ENCODE data around the gene NEBL.

The NEBL gene

DNA sequence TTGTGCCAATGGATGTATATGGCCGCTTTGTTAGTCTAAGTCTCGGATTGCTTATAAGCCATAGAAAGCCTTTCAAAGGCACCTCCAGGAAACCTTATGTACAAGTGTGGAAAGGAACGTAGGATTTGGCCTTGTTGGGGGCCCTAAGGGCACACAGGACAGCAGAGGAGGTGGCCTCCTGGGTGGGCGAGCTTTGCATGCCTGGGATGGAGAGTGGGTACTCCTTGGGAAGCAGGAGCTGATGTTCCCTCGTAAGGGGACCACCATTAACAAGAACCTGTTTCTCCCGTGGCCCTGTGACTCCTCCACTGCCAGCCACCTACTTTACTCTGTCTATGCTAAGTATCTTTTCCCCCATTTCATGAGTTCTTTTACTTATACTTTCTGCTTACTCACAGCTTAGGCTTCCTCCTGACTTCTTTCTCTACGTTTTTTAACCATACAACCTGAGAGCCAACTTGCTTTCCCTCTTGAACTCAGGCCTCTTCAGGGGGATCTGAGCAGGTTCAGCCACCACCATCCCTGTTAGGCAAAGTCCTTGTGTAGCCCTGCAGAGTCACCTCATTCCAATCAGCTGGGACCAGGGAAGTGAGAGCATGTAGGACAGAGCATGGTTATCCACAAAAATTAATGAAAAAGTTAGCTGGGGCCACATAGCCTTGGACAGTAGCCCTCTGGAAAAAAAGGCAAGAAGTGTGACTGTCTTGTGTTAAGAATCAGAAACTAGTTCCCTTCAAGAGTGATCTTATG, 118.9 kb downstream of the NEBL start:
- DNase-seq (ENCODE audit: low read depth): no peak

DNA sequence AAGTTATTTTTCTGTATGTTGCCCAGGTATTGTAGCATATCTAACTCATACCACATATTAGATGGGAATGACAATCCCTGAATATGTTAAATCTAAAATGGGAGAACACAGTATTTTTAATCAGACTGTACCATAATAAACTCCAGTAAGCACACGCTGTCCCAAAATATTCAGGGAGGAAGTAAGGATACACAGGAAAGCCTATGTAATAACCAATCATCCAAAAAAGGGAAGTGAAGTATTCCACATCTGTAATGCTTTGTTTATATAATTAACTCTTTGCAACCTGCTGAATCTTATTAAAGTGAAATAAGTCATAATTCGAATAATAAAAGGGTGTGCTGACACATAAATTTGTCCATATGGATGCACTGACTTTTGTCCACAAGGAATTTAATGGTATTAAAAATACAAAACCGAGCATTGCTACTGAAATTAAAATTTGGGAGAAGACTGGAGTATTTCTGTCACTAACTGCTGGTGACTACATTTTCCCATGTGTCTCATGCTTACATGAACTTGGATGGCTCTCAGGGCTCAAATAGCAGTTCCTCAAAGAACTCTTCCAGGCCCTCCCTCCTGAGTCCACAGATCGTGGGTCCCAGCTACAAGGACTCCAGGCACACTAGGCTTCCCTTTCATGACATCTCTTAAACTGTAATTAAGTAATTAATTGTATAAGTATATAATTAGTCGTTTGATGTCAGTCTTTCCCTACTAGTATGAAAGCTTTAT, 120.6 kb downstream of the NEBL start:
- no peak for DNase-seq (ENCODE audit: low read depth)

DNA sequence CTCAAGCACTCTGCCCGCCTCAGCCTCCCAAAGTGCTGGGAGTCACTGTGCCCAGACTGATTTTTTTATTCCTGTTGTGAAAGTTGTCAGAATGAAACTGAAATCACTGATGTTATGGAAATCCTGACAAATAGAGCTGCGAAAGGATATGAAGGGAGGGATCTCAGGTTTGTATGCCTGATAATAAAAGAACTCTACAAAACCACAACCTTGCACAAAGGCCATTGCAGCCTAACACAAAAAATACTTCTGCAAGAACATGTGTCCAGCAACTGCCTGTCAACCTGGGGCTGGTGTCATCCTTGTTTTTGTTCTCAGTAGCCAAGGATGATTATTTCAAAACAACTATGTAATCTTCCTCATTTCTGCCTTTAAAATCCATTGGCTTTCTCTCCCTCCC, 126.1 kb downstream of the NEBL start:
- DNase-seq (ENCODE audit: low read depth): no peak

DNA sequence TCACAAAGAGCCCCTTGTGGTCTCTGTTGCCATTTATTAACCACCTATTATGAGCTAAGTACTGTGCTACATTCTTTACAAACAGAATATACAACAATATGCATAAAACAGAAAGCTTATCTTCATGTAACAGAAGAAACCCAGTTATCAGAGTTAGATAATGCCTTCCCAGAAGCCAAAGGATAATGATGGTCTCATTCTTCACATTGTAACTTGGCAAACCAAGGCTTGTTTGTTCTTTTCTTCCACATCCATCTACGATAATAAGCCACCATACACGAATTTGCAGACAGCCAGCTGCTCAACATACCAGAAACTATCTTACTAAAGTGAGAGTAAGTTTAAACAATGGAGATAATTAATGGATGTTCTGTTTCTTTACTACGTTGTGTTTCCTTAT, 127.6 kb downstream of the NEBL start:
- DNase-seq (ENCODE audit: low read depth): no peak

DNA sequence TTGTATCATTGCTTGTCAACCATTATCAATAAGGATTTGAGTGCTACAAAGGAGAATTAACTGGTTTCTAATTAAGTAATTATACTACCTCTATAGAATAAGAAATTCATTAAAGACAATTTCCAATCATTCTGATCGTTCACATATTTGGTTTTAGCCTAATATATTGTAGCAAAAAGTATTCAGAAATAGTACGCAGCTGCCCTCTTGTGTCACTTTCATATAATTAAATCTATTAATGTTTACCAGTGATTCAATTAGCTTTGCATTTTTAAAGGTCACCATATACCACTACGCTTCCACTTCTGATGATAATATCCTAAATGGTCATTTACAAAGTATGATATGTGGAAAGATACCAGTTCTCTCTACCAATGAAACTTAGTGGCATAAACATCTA, 128.3 kb downstream of the NEBL start:
- DNase-seq (ENCODE audit: low read depth): no peak

DNA sequence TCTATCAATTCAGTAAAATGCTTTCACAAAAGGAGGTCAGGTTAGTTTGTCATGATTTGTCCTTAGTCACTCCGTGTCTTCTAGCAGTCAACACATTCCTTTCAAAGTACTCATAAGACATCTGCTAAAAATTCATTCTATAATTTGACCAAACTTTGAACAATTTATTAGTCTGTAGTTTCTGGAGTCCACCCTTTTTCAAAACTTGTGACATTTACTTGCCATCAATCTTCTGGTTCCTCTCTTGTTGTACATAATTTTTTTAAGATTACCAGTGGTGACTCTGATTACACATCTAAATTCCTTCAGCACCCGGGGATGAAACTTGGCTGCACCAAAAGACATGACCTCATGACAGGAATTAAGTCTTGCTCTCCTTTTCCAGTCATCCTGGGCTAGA, 130.1 kb downstream of the NEBL start:
- no peak for DNase-seq (ENCODE audit: low read depth)

DNA sequence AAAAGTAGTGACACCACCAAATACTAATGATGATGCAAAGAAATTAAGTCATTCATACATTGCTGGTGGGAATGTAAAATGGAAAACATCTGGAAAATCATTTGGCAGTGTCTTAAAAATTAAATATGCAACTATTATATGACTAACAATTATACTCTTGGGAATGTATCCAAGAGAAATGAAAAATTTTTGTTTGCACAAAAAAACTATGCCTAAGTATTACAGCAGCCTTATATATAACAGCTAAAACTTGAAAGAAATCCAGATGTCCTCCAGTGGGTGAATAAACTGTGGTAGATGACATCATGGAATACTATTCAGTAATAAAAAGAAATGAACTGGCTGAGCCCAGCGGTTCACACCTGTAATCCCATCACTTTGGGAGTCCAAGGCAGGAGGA, 132.0 kb downstream of the NEBL start:
- DNase-seq (ENCODE audit: low read depth): no peak

DNA sequence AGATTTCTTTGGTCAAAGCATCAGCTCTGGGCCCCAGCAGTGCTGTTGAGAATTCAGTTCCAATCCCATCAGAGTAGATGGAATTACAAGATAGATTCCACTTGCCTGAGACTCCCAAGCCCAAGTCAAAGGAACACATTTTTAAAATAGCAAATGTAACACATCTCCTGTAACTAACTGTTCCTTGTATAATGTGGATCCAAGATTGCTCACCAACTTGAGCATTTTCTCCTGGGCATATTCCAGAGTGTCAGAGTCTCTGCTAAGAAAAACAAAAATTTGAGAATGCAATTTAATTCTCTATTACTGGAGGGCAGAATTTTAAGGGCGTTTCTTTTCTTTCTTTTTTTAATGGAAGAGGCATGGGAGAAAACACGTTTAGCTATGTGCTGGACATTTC, 136.7 kb downstream of the NEBL start:
- DNase-seq (ENCODE audit: low read depth): no peak

DNA sequence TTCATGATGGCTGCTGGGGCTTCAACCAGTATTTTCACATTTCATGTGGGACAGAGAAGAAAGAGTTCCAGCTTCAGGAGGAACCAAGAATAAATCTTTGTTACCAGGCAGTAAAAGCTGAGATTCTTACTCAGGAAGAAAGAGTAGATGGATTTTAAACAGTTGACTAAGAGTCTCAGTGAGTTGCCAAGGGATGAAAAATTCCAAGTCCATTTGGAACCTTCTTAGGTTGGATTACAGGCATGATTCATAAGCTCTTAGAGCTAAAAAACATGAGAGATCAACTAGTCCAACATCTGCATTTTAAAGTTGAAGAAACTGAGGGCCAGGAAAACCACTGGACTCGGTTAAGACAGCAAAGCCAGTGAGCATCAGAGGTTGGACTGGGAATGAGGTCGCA, 148.6 kb downstream of the NEBL start:
- no peak for DNase-seq (ENCODE audit: low read depth)

DNA sequence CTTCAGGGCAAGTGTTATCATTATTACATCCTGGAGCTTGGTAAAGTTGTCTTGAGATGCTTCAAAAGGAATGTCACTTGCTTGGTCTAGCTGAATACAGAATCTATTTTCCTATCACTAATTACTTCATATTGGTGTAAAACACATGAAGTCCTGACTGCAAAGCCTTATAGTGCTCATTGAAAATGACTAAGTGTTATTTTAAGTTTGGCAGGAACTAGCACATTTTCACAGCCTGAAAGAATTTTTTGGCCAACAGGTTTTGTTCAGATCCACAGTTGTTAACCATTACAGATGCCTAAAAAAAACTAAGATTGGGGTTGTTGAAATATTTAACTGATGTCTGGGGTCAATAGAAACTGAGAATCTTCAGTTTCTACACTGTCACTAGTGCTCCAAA, 149.3 kb downstream of the NEBL start:
- no peak for DNase-seq (ENCODE audit: low read depth)

DNA sequence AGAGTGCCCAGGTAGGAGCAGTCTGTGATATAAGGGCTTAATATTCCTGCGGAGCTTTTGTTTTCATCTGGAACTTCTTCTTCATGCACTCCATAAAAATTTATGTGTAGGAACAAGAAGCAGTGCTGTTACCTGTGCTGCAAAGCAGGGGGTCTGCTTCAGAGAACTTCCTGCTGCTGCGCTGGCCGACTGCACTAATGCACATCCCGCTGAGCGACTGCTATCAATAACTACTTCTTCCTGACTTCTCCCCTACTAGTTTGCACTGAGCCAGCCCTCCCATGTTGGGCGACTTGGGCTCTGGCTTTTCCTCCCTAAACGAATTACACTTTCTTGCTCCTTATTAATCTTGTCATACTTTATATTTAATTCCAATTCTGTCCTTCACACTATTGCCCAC, 150.3 kb downstream of the NEBL start:
- no peak for DNase-seq (ENCODE audit: low read depth)

DNA sequence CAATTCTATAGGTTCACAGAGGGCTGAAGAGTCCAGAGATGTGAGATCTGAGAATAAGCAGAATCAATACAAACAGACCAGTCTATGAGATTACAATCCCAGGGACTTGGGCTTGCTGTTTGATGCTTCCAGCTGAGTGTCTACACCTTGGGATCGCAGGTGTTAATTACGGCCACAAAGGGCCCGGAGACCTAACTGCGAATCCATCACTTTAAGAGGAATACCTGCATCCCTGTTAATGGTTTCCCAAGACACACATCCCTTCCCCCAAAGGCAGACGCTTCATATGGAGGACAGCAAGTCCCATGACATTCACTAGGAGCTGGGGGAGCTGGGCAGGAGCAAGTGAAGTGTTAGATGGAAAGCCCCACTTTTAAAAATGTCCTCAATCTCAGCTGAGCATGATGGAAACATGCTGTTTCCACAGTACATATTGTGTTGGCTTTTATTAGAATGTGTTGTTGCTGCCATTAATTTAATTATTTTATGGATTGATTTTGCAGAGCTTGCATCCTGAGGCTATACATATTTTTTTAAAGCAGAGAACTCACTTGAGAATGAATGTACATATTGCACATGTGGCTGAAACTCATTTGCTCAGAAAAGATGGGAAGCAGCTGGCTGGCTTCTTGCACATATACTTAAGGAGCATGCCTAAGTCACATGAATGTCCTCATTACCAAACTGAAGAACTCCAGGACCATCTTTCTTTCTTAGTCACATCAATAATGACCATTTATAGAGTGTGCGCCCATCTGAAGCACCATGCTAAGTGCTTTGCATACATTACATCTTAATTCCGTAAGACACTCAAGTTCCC, 151.3 kb downstream of the NEBL start:
- DNase-seq (ENCODE audit: low read depth): no peak

DNA sequence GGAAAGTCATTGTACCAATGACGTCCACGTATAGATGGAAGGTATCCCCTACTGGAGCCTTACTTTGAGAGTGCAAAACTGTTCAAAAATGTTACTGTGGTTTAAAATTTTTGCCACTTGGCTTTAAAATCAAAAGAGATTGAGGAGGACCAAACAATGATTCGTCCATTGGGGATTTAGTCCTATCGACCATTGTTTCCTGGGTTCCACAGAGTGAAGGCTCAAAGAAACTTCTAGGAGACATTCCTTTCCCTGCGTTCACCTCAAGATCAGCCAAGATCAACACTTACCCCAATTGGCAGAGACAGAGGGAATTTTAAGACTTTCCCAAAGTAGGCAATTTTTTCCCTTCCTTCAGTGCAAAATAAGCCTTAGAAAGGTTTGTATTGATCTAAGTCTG, 152.3 kb downstream of the NEBL start:
- DNase-seq (ENCODE audit: low read depth): no peak

DNA sequence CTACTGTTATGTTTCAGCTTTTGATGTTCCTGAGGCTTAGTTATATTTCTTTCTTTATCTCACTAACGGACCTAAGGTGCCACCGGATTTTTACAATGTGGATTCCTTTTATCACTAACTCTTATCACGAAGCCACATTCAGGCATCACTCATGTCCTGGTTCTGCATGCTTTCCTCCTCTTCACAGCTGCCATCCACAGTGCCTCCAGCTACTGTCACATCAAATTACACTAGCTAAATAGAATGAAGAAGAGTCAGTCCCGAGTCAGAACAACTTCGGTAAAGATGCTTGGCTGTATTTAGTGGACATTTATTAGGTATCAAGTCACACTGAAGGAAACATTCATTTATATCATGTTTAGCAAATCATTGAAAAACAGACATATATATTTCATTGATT, 153.2 kb downstream of the NEBL start:
- DNase-seq (ENCODE audit: low read depth): no peak

DNA sequence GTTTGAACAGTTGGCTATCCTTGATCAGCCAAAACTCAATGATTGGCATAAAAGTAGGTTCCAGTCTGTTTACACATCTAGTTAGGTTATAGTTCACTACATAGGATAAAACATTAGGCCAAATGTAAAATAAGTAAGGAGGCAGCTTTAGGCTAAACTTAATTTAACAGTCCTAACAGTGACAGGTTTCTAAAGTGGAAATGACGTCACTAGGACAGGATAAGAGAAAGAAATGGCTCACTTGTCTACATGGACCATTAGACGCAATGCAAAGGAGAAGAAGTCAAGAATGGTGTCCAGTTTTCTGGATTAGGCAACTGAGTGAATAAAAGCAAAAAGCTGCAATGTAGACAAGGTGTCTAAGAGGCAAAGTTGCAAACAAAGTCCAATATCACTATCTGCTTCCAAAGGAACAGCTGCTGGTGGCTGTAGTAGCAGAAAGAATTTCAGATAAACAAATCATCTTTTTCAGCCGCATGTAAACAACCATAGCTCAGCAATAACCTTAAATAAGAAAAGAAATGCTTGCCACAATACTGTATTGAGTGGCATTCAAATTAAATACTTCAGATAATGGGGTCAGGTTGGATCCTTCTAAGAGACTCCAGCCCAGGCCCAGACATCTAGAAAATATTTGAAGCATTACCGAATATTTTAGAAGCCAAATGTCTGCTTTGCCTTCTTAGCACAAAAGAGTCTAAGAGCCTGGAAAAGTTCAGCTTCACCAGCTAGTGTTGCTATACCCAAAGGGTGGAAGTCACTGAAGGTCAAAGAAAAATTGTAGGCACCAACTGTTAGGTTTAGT, 154.2 kb downstream of the NEBL start:
- DNase-seq (ENCODE audit: low read depth): no peak

DNA sequence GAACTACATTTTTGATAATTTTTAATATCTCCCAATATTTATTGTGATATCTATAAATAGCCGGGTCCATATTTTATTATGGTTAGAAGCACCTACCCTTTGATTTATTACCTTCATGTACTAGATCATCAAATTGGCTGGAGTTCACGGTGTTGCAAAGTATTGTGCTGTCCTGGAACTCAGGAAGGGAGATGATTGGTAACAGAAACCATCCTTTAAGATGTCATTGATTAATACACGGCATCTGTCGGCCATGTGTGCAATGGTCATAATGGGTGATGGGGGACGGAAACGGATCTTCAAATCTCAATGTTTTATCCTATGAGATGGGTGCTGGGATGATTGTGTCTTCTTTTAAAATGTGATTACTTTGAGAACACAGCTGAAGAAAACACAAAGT, 157.0 kb downstream of the NEBL start:
- no peak for DNase-seq (ENCODE audit: low read depth)

DNA sequence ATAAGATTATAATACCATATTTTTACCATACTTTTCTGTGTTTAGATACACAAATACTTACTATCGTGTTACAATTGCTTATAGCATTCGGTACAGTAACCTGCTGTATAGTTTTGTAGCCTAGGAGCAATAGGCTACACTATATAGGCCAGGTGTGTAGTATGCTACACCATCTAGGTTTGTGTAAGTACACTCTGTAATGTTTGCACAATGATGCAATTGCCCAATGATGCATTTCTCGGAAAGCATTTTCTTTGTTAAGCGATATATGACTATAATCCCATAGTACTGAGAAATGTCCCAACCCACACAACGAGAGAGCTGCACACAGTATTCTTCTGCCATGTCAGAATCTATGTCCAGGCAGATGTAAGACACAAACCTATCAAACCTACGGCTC, 160.0 kb downstream of the NEBL start:
- no peak for DNase-seq (ENCODE audit: low read depth)
